GM04504 (cell line): ENCODE data around the gene GPR156.

ENCODE experiments used
- DNase-seq: peaks from one replicate; pipeline ENCODE4 v3.0.0-alpha.2; 2012; ENCODE audit warnings: low read depth

Gene GPR156

GRCh38 chr3:120119846-120120510 lies 165.0 kb downstream of the GPR156 start:
- DNase-seq: no peak
